ENCODE results near the gene DCLK2.

The DCLK2 gene

GRCh38 chr4:150212485-150212884, 134.2 kb downstream of the DCLK2 start:
- no peak for DNase-seq

GRCh38 chr4:150212927-150213326, 134.7 kb downstream of the DCLK2 start:
- no peak for DNase-seq

- no peak for DNase-seq
Measured at GRCh38 chr4:150215601-150216000, 137.4 kb downstream of the DCLK2 start.

GRCh38 chr4:150216726-150217125, 138.5 kb downstream of the DCLK2 start:
- DNase-seq = no peak

- no peak for DNase-seq
Measured at GRCh38 chr4:150217192-150217591, 138.9 kb downstream of the DCLK2 start.

GRCh38 chr4:150217808-150218207, 139.6 kb downstream of the DCLK2 start:
- no peak for DNase-seq

- DNase-seq = no peak
Measured at GRCh38 chr4:150218447-150218846, 140.2 kb downstream of the DCLK2 start.

- no peak for DNase-seq
Measured at GRCh38 chr4:150219841-150220240, 141.6 kb downstream of the DCLK2 start.

GRCh38 chr4:150224896-150225591, 146.8 kb downstream of the DCLK2 start:
- DNase-seq = no peak

GRCh38 chr4:150229520-150229919, 151.3 kb downstream of the DCLK2 start:
- DNase-seq = no peak

GRCh38 chr4:150230561-150230960, 152.3 kb downstream of the DCLK2 start:
- DNase-seq = no peak

GRCh38 chr4:150231107-150231770, 153.0 kb downstream of the DCLK2 start:
- DNase-seq = no peak

- DNase-seq = no peak
Measured at GRCh38 chr4:150232029-150232428, 153.8 kb downstream of the DCLK2 start.

- no peak for DNase-seq
Measured at GRCh38 chr4:150234246-150234645, 156.0 kb downstream of the DCLK2 start.

GRCh38 chr4:150235317-150235716, 157.1 kb downstream of the DCLK2 start:
- DNase-seq = no peak

- no peak for DNase-seq
Measured at GRCh38 chr4:150235808-150236271, 157.6 kb downstream of the DCLK2 start.

GRCh38 chr4:150236626-150237025, 158.4 kb downstream of the DCLK2 start:
- no peak for DNase-seq

- DNase-seq = no peak
Measured at GRCh38 chr4:150237110-150237872, 159.0 kb downstream of the DCLK2 start.

GRCh38 chr4:150238591-150238990, 160.3 kb downstream of the DCLK2 start:
- no peak for DNase-seq

- no peak for DNase-seq
Measured at GRCh38 chr4:150240011-150240410, 161.8 kb downstream of the DCLK2 start.

- no peak for DNase-seq
Measured at GRCh38 chr4:150242820-150243458, 164.7 kb downstream of the DCLK2 start.

GRCh38 chr4:150243932-150244331, 165.7 kb downstream of the DCLK2 start:
- DNase-seq = no peak

- DNase-seq = no peak
Measured at GRCh38 chr4:150244600-150244999, 166.4 kb downstream of the DCLK2 start.

All from activated CD8-positive, alpha-beta memory T cell treated with anti-CD3 and anti-CD28 coated beads for 24 hours (primary cell).